ENCODE data around the gene AP5S1.

The AP5S1 gene

GRCh38 chr20:3858689-3859088 is 38.3 kb downstream of the AP5S1 start:
- Histone ChIP-seq H3K27me3 (replicated peaks; ENCODE audit: control insufficient read depth, insufficient read depth, low read length) (no peaks in the 10 kb centered on the region), H3K4me3 (replicated peaks; ENCODE audit: low read depth, low read length) (no peak overlapping the region), H3K36me3 (ENCODE audit: control insufficient read depth, insufficient read depth, low read length) (peaks cover 38% of the 10 kb centered on the region)
- no peak for TF ChIP-seq CTCF (IDR thresholded peaks at IDR 0.05; ENCODE audit: insufficient read depth, low read length, poor library complexity, severe bottlenecking)
- no peak for DNase-seq (ENCODE audit: extremely low read depth, insufficient read length)

- DNase-seq (ENCODE audit: extremely low read depth, insufficient read length) = no peak
- no peak overlapping the region for H3K4me3 ChIP-seq (replicated peaks; ENCODE audit: low read depth, low read length)
- peaks cover 57% of the 10 kb centered on the region for H3K36me3 ChIP-seq (ENCODE audit: control insufficient read depth, insufficient read depth, low read length)
Observed at GRCh38 chr20:3861191-3861590, 40.8 kb downstream of the AP5S1 start.

GRCh38 chr20:3862333-3862732 is 42.0 kb downstream of the AP5S1 start:
- no peak for DNase-seq (ENCODE audit: extremely low read depth, insufficient read length)
- Histone ChIP-seq H3K27me3 (replicated peaks; ENCODE audit: control insufficient read depth, insufficient read depth, low read length) (no peaks in the 10 kb centered on the region), H3K4me3 (replicated peaks; ENCODE audit: low read depth, low read length) (no peak overlapping the region), H3K36me3 (ENCODE audit: control insufficient read depth, insufficient read depth, low read length) (peaks cover 62% of the 10 kb centered on the region)
- no peak for TF ChIP-seq CTCF (IDR thresholded peaks at IDR 0.05; ENCODE audit: insufficient read depth, low read length, poor library complexity, severe bottlenecking)

More at GRCh38 chr20:3861191-3861590, 40.8 kb downstream of the AP5S1 start:
- no peaks in the 10 kb centered on the region for H3K27me3 ChIP-seq (replicated peaks; ENCODE audit: control insufficient read depth, insufficient read depth, low read length)
- no peak for TF ChIP-seq CTCF (IDR thresholded peaks at IDR 0.05; ENCODE audit: insufficient read depth, low read length, poor library complexity, severe bottlenecking)

GRCh38 chr20:3863317-3863716 is 43.0 kb downstream of the AP5S1 start:
- no peak for DNase-seq (ENCODE audit: extremely low read depth, insufficient read length)
- Histone ChIP-seq H3K4me3 (replicated peaks; ENCODE audit: low read depth, low read length) (no peak overlapping the region), H3K36me3 (ENCODE audit: control insufficient read depth, insufficient read depth, low read length) (peaks cover 59% of the 10 kb centered on the region), H3K27me3 (replicated peaks; ENCODE audit: control insufficient read depth, insufficient read depth, low read length) (no peaks in the 10 kb centered on the region)
- no peak for TF ChIP-seq CTCF (IDR thresholded peaks at IDR 0.05; ENCODE audit: insufficient read depth, low read length, poor library complexity, severe bottlenecking)

GRCh38 chr20:3864518-3864917 is 44.2 kb downstream of the AP5S1 start:
- H3K27me3 ChIP-seq (replicated peaks; ENCODE audit: control insufficient read depth, insufficient read depth, low read length) = no peaks in the 10 kb centered on the region
- H3K4me3 ChIP-seq (replicated peaks; ENCODE audit: low read depth, low read length) = no peak overlapping the region
- DNase-seq (ENCODE audit: extremely low read depth, insufficient read length) = no peak
- TF ChIP-seq CTCF (IDR thresholded peaks at IDR 0.05; ENCODE audit: insufficient read depth, low read length, poor library complexity, severe bottlenecking) = no peak
- peaks cover 57% of the 10 kb centered on the region for H3K36me3 ChIP-seq (ENCODE audit: control insufficient read depth, insufficient read depth, low read length)

All from GM06990 (cell line).